ENCODE results near the gene TOMM22.

Gene TOMM22

DNA sequence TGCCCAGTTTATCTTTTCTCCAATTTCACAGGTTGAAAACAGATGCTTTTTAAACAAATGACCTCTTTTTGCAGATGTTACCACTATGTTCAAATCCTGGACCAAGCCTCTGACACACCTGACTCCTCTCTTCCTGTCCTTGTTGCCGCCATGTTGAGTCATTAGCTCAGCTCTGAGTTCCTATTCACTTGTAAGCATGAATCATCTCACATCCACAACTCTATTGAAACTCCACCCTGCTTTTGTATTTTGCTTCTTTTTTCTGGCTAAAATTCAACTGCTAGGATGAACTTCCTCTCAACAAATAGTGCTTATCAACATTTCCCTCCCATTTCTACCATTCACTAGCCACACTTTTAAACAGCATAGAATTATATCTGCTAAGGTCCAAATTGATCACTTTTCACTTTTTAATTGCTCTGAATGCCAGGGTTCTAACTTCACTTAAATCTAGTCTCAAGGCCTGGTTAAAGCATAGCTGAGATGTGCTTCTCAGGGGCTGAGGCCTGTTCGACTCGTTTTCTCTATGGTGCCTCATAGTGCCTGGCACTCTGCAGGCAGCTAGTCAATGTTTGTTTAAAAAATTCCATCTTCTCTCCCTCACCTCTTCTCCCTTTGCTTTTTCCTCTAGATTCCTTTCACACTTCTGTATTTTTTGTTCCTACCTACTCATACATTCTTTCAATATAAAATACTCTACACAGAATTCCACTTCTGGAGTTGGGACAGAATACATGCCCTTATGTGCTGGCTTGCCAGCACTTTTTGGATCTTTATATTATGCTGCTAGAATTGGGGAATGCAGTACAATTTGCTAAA lies 15.1 kb downstream of the TOMM22 start:
- peak; percentile 67 for DNase-seq

DNA sequence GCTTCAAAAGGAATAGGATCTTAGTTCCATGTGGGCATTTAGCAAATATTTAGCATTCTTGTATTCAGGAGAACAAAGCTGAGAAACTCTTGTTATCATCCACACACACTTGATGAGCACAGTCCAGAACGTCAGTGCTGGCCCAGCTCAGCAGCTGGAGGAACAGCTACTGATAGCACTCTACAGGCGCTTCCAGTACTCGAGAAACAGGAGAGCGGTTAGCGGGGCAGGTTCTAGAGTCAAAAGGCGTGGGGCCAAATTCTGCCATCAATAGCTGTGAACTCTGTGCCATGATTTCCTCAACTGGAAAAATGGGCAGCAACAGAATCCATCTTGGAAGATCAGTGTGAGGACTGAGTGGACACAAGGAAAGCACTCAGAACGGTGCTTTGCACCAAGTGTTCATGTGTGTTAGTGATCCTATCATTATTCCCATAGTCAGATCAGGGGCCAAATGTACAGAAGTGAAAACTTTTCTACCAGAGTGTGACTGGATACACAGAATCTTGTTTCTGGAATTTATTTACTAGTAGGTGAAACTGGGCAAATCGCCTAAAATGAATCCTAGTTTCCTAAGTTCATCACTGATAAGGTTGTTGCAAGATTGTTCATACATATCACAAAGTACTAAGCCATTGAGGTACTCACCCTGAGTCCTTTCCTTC lies 15.8 kb downstream of the TOMM22 start:
- DNase-seq: no peak

DNA sequence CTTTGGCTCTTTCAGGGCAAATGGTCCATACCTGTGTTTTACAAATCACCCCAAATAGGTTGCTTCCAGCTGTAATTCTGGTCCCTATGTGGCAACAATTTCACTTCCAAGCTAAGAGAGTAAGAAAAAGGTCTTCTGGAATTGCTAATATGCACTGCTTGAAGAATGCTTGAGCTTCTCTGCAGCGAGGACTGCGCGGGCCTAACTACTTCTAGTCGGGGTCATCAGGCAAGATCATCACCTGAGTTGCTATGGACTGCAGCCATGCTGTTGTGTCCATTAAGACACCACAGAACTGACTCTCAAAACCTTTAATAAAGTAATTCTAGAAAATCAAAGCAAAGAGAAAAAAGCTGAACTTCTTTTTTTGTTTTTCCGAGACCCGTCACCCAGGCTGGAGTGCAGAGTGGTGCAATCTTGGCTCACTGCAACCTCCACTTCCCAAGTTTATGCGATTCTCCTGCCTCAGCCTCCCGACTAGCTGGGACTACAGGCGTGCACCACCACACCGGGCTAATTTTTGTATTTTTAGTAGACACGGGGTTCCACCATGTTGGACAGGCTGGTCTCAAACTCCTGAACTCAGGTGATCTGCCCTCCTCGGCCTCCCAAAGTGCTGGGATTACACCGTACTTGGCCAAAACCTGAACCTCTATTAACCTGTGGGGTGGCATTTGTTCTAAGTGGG lies 16.8 kb downstream of the TOMM22 start:
- no peak for DNase-seq

GRCh38 chr22:38699143-38699542 lies 17.4 kb downstream of the TOMM22 start:
- no peak for DNase-seq

DNA sequence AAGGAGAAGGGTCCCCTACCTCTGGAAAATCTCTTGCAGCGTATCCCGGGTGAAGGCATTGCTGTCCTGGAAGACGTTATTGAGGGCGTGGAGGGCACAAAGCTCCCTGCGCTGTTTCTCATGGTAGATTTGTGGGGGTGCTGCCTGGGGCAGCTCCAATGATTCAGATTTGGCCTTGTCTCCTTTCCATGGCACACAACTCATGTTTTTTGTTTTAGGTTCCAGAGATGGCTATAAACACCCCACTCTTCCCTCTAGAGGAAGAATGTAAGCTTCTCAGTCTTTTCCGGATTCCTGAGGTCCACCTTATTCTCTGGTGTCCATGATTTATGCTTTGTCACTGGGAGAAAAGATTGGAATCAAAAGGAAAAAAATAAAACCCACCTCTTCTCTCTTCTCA lies 18.0 kb downstream of the TOMM22 start:
- no peak for DNase-seq

DNA sequence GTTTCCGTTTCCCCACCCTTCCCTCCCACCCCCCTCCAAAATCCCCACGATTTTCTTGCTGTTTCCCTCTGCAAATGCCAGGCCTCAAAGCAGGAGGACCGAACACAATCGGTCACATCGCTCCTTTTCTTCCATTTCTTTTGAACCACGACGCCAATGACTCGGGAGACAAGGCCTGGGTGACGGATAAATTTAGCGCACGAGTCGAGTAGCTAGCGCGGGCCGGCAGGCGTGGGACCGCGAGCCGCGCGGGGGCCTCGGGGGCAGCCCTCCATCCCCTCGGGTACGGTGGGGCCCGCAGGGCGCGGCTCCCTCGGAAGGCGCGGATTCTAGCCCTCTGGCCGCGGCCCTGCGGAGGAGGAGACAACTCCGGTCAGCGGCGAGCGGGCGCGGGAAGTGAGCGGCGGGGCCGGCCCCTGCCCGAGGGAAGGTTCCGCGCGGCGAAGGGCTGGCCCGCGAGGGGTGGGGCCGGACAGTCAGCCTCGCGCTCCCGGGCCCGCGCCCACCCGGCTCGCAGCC lies 18.6 kb downstream of the TOMM22 start:
- DNase-seq: no peak

GRCh38 chr22:38700789-38701628 lies 19.3 kb downstream of the TOMM22 start, which contains the start of gene JOSD1:
TSS of gene JOSD1 (minus strand) at chr22:38700943. CDS start at chr22:38699987, 956 bp downstream.
- peak; percentile 98 for DNase-seq

- no peak for DNase-seq
Measured at GRCh38 chr22:38704654-38705234, 23.0 kb downstream of the TOMM22 start.

DNA sequence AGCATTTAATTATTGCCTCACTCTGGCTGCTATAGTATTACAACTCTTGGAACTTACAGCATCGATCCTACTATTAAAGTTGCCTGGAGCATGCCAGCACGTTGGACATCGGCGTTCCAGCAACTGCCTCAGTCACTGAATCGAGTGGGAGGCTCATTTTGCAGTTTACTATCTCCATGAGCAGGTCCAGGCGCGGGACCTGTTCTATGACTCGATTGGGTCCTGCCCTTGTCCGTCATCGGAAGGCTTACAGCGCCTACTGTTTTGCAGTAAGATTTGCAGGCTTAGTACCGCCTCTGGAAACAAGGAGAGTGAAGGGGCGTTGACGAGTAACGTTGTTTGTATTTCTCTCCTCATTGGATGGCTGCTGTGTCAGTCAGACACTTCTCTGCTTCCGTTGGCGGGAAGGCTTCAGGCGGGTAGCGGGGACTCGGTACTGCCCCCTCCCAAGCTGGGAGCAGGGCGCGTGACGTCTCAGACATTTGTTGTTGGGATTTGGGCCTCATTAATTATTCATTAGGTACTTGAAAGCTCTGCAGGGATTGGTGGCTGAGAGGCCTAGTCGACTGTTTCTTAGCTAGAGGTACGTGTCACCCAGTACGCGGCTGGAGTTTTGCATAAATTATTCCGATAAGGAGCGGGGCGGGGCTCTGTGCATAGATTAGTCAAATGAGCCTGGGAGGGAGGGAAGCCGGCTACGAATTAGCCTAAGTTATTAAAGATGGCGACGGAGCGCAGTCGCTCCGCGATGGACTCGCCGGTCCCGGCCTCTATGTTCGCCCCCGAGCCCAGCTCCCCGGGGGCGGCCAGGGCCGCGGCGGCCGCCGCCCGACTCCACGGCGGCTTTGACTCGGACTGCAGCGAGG lies 23.7 kb downstream of the TOMM22 start, which contains the start of gene GTPBP1:
TSS of gene GTPBP1 (plus strand) at position 710 of the 866 bp plus-strand sequence. CDS start at position 722, 12 bp downstream.
- DNase-seq: peak; percentile 97

DNA sequence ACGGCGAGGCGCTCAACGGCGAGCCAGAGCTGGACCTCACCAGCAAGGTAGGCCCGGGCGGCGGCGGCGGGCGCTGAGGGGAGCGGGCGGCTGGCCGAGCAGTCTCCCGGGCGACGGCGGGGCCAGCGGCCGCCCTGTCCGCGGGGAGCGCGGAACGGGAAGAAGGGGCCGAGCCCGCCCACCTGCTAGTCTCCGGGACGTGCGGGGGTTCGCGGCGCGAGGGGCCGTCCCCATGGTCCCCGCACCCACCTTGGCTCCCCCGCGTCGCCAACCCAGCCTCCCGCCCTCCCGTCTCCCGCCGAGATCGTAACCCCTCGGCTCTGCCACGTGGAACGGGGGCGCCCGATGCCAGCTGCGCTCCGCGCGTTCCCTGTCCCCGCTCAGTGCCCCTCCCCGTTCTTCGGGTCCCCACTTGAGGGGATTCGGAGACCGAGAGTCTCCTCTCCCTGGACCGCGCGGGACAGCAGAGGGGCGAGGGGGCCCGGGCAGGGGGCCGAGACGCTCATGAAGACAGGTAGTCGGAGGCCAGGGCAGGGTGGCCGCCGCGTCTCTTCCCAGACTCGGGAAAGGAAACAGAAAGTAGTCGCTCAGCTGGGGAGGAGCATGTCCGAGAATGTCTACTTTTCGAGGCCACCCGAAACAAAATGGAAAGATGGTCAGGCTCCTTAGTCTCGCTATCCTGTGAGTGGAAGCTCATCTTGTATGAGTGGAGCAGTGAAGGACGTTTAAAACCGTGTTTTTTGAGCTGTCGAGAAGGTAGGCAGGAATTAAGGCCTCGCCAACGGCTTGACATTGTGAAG lies 24.5 kb downstream of the TOMM22 start:
- peak; percentile 48 for DNase-seq

- no peak for DNase-seq
Measured at GRCh38 chr22:38706901-38707195, 25.1 kb downstream of the TOMM22 start.

GRCh38 chr22:38707346-38707745 lies 25.6 kb downstream of the TOMM22 start:
- DNase-seq: no peak

DNA sequence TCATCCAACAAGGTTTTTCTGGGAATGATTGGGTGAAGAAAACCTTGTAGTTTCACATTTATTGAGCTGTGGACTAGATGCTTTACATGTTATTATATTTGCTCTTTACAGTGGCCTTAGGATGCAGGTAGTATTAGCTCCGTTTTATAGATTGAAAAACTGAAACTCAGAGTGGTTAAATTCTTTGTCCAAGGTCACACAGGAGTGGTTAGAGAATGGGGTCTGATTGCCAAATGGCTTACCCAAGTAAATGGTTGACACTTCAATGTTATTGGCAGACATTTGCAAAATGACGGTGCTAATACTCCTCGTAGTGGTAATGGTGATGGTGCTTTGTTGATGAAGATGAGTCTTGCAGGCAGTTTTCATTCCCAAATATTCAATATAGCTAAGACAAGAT lies 26.2 kb downstream of the TOMM22 start:
- DNase-seq: no peak

DNA sequence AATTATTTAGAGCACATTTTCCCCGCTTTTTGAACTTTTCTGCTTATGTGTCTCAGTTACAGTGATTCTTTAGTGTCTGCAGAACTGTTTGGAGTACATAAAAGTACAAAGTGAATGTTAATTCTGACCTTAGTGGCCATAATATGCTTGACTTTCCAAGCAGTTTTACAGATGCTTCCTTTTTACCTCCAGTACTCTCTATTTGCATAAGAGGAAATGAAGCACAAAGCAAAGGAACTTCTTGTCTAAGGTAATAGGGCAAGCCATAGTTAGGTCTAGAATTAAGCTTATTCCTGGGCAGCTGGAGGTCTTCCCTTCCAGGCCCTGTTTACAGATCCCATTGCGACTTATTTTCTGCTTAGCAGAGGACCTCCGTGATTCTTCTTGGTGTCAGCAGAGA lies 27.5 kb downstream of the TOMM22 start:
- no peak for DNase-seq

DNA sequence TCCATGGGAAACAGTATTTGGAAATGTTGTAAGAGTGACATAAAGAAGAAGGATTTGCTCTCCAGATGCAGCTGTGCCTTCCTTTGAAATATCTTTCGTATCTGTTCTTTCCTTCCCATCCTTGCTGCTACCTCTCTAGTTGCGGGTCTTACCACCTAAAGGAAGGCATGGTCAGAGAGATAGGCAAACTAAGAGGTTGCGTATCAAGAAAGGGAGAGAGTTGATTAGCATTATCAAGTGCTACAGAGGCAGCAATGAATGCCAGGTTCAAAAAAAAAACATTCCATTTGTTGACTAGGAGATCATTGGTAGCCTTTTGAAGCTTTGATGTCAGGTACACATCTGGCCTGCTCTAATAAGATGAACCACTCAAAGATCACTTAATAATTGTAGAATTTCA lies 28.6 kb downstream of the TOMM22 start:
- DNase-seq: no peak

DNA sequence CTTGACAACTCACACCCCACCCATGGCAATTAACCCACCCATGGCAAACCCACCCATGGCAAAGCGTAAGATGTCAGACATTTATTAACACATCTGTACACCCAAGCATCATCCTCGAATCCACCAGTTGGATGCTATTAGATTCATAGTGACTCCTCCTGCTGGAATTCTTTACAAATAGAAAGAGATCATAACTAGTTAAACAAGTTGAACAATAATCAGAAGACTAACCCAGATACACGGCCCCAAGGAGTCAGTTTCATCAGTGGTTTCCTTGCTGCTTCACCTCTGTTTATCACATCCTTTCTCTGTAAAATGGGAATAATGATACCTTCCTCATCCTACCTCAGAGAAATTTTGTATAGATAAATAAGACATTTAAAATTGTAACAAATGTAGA lies 29.1 kb downstream of the TOMM22 start:
- DNase-seq: no peak

- DNase-seq: no peak
Measured at GRCh38 chr22:38712486-38713207, 30.9 kb downstream of the TOMM22 start.

DNA sequence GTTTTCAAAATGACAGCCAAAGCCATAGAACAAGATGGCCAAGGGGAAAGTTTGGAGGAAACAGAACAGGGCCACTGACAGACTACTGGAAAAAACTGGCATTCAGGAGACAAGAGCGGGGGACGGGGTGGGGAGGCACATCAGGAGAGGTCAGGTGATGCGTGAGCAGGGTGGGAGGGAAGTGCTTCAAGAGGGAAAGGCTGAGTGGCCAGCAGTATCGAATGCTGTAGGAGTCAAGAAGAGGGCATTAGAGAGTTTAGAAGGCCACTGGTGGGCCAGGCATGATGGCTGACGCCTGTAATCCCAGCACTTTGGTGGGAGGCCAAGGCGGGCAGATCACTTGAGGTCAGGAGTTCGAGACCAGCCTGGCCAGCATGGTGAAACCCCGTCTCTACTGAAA lies 32.2 kb downstream of the TOMM22 start:
- DNase-seq: no peak

- DNase-seq: no peak
Measured at GRCh38 chr22:38715176-38715764, 33.5 kb downstream of the TOMM22 start.
